GM18870 (cell line): ENCODE results near the gene TBC1D13.
"Not testable (repeated sequence)": the region's sequence is repeated elsewhere in the genome, so short reads cannot be mapped to it uniquely, and the experiment has no call there.

Experiments
- ATAC-seq: cut with Tn5 transposase; IDR thresholded peaks from one replicate; pipeline ENCODE4 v1.9.1; 2021; ENCODE audit warnings: moderate library complexity; ENCODE audit not compliant: unreplicated experiment

The TBC1D13 gene

GRCh38 chr9:128841694-128842492 lies 54.8 kb downstream of the TBC1D13 start:
- ATAC-seq, result no peak

DNA sequence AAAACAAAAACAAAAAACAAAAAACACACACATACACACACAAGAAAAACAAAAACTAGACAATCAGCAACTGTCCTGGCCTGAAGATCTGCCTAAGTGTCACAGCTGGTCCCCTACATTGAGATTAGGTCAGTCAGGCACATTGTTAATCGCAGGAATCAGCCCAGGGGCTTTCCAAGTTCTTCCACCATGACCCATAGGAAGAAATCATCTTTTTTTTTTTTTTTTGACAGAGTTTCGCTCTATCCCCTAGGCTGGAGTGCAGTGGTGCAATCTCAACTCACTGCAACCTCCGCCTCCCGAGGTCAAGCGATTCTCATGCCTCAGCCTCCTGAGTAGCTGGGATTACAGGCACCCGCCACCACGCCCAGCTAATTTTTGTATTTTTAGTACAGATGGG lies 56.1 kb downstream of the TBC1D13 start:
- not testable (repeated sequence) for ATAC-seq

GRCh38 chr9:128845186-128845931 lies 58.3 kb downstream of the TBC1D13 start:
- ATAC-seq, result no peak

- ATAC-seq, result no peak
Measured at GRCh38 chr9:128846680-128847030, 59.6 kb downstream of the TBC1D13 start.

- ATAC-seq, result no peak
Measured at GRCh38 chr9:128847803-128848202, 60.8 kb downstream of the TBC1D13 start.

GRCh38 chr9:128851024-128851423 lies 64.0 kb downstream of the TBC1D13 start:
- not testable (repeated sequence) for ATAC-seq

DNA sequence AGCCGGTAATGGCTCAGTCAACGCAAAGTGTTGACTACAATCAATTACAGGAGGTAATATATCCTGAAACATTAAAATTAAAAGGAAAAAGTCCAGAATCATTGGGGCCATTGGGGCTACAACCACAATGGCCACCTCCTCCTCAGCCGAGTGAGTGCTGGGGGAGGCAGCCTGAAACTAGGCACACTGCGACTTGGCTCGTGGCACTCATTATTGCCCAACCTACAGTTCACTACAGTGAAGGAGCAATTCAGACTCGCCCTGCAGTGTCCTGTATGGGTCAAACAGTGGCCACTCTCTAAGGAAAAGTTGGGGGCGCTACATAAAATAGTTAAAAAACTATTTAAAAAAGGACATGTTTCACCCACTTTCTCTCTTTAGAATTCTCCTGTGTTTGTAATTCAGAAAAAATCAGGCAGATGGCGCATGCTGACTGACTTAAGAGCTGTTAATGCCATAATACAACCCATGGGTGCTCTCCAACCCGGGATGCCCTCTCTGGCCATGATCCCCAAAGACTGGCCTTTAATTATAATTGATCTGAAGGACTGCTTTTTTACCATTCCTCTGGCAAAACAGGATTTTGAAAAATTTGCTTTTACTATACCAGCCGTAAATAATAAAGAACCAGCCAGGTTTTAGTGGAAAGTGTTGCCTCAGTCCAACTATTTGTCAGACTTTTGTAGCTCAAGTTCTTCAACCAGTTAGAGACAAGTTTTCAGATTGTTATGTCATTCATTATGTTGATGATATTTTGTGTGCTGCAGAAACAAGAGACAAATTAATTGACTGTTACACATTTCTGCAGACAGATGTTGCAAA lies 64.9 kb downstream of the TBC1D13 start:
- not testable (repeated sequence) for ATAC-seq

- not testable (repeated sequence) for ATAC-seq
Measured at GRCh38 chr9:128852646-128853045, 65.6 kb downstream of the TBC1D13 start.

- ATAC-seq, result not testable (repeated sequence)
Measured at GRCh38 chr9:128854454-128854853, 67.4 kb downstream of the TBC1D13 start.

GRCh38 chr9:128858476-128858875 lies 71.4 kb downstream of the TBC1D13 start:
- not testable (repeated sequence) for ATAC-seq
